AG09319 (cell line): ENCODE measurements around the gene AUTS2.

ENCODE experiments used
- DNase-seq: peaks from one replicate; pipeline ENCODE4 v3.0.0-alpha.2; 2010; ENCODE audit warnings: low read depth; ENCODE audit errors: extremely low read depth
- CTCF ChIP-seq: IDR thresholded peaks from 2 replicates; pipeline ENCODE4 v1.5.1; 2011; ENCODE audit warnings: low read depth, mild to moderate bottlenecking, inconsistent platforms, low read length, moderate library complexity

The AUTS2 gene

GRCh38 chr7:70400829-70401380, 802.6 kb downstream of the AUTS2 start:
- DNase-seq: no peak
- TF ChIP-seq CTCF: no peak

GRCh38 chr7:70402069-70402468, 803.8 kb downstream of the AUTS2 start:
- no peak for DNase-seq
- TF ChIP-seq CTCF: no peak

- DNase-seq: no peak
These were observed 807.0 kb downstream of the AUTS2 start for GRCh38 chr7:70405241-70405640.

GRCh38 chr7:70406186-70406949, 808.1 kb downstream of the AUTS2 start:
- no peak for DNase-seq
- no peak for TF ChIP-seq CTCF

More at GRCh38 chr7:70405241-70405640, 807.0 kb downstream of the AUTS2 start:
- no peak for TF ChIP-seq CTCF

GRCh38 chr7:70406950-70407209, 808.6 kb downstream of the AUTS2 start:
- TF ChIP-seq CTCF: no peak
- no peak for DNase-seq

- DNase-seq: no peak
- TF ChIP-seq CTCF: no peak
These were observed 810.2 kb downstream of the AUTS2 start for GRCh38 chr7:70408477-70408876.

- TF ChIP-seq CTCF: no peak
- no peak for DNase-seq
These were observed 810.6 kb downstream of the AUTS2 start for GRCh38 chr7:70408891-70409290.
